ENCODE measurements around the gene MMP3.

Gene MMP3

GRCh38 chr11:102831489-102832440 is 11.6 kb downstream of the MMP3 start:
- no peak for DNase-seq

- no peak for DNase-seq
Observed at GRCh38 chr11:102831128-102831488, 12.3 kb downstream of the MMP3 start.

- DNase-seq, result no peak
Observed at GRCh38 chr11:102830001-102830727, 13.2 kb downstream of the MMP3 start.

GRCh38 chr11:102829316-102830000 is 14.0 kb downstream of the MMP3 start:
- DNase-seq, result no peak

- DNase-seq, result no peak
Observed at GRCh38 chr11:102824556-102824955, 18.9 kb downstream of the MMP3 start.

- DNase-seq, result no peak
Observed at GRCh38 chr11:102819491-102819890, 23.9 kb downstream of the MMP3 start.

GRCh38 chr11:102813484-102813883 is 29.9 kb downstream of the MMP3 start:
- no peak for DNase-seq

GRCh38 chr11:102812188-102812587 is 31.2 kb downstream of the MMP3 start:
- DNase-seq, result no peak

- DNase-seq, result no peak
Observed at GRCh38 chr11:102810950-102811660, 32.3 kb downstream of the MMP3 start.

- no peak for DNase-seq
Observed at GRCh38 chr11:102809971-102810370, 33.4 kb downstream of the MMP3 start.

GRCh38 chr11:102807921-102808320 is 35.5 kb downstream of the MMP3 start:
- DNase-seq, result no peak

GRCh38 chr11:102806296-102806695 is 37.1 kb downstream of the MMP3 start:
- DNase-seq, result no peak

- DNase-seq, result no peak
Observed at GRCh38 chr11:102802341-102802740, 41.1 kb downstream of the MMP3 start.

GRCh38 chr11:102800767-102801166 is 42.6 kb downstream of the MMP3 start:
- DNase-seq, result no peak

- DNase-seq, result no peak
Observed at GRCh38 chr11:102799681-102800340, 43.6 kb downstream of the MMP3 start.

GRCh38 chr11:102798012-102798746 is 45.2 kb downstream of the MMP3 start, which contains the start of gene MMP1:
MMP1 (minus strand) TSS chr11:102798160; CDS start chr11:102798092, 68 bp downstream.
- no peak for DNase-seq

GRCh38 chr11:102794382-102794781 is 49.0 kb downstream of the MMP3 start:
- no peak for DNase-seq

- no peak for DNase-seq
Observed at GRCh38 chr11:102793677-102794290, 49.6 kb downstream of the MMP3 start.

GRCh38 chr11:102792604-102793003 is 50.8 kb downstream of the MMP3 start:
- no peak for DNase-seq

- no peak for DNase-seq
Observed at GRCh38 chr11:102791271-102792036, 52.0 kb downstream of the MMP3 start.
